Measurements from ENCODE around the gene ACVR1B.

The ACVR1B gene

GRCh38 chr12:52019113-52019770 is 67.7 kb downstream of the ACVR1B start:
- H3K4me3 ChIP-seq (ENCODE audit: low read depth, low read length): no peak overlapping the region

DNA sequence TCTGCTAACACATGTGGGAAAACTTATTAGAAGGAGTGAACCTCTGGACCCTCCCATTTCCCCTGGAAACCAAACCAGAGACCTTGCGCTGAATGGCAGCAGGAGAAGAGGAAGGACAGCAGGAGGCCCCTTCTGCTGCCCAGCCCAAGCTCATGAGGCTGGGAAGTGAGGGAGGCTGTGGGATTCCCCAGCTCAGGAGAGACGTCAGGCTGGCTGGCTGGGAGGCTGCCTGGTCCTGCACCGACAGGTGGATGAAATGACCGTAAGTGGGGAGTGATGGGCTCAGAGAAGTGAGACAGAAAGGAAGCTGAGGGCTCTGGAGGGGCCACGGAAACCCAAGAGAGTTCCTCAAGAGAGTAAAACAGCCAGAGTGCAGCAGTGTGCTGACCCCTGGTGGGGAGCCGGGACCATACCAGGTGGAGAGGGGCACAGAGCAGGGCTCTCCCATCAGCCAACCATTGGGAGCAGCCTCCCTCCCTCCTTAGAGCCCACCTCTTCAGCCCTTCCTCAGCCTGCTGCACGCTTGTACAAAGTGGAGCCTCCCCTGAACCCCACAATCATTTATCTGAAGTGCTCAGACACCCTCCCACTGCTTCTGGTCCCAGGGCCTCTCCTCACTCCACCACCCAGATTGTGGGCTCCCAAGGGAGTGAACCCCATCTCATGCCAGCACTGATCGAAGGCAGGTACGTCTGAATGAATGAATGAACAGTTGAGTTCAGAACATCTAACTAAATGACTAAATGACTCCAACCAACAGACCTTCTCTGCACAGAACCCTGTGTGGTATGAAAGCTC is 69.2 kb downstream of the ACVR1B start:
- H3K4me3 ChIP-seq (ENCODE audit: low read depth, low read length): no peak overlapping the region

GRCh38 chr12:52022841-52023181 is 71.3 kb downstream of the ACVR1B start:
- H3K4me3 ChIP-seq (ENCODE audit: low read depth, low read length): peak overlapping the region; percentile 42

DNA sequence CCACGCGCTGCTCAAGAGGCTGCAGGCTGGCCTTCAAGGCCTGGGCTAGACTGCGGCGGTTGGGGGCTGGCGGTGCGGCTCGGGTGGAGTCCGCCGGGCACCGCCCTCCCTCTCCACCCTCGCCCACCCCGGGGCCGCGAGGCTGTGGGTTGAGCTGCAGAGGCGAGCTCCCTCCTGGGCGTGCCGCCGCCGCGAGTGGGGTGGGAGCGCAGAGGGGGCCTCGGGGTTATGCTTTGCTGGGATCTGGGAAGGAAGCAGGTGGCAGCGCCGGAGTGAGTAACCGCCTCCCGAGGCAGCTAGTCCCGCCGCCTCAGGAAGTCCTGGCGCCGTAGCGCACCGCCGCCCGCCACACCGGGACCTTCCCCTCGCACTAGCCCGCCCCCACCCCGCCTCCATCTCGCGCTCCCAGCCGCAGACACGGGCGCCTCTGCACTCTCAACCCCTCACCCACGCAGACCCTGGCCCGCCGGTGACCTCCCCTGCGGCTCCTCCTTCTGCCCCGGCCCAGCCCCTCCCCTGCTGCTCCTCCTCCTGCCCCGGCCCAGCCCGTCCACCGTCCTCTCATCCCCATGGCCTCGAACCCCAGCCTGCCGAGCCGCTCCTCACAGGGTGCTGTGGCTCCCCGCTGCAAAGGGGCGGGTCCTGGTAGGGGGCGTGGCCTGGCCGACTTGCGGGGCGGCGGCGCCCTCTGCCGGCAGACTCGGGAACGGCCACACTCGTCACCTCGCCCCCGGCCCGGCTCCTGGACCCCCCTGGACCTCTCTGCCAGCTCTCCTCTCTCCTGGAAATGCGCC is 71.9 kb downstream of the ACVR1B start:
- H3K4me3 ChIP-seq (ENCODE audit: low read depth, low read length): peak overlapping the region; percentile 42

- H3K4me3 ChIP-seq (ENCODE audit: low read depth, low read length): no peak overlapping the region
Observed at GRCh38 chr12:52023976-52024688, 72.6 kb downstream of the ACVR1B start.

DNA sequence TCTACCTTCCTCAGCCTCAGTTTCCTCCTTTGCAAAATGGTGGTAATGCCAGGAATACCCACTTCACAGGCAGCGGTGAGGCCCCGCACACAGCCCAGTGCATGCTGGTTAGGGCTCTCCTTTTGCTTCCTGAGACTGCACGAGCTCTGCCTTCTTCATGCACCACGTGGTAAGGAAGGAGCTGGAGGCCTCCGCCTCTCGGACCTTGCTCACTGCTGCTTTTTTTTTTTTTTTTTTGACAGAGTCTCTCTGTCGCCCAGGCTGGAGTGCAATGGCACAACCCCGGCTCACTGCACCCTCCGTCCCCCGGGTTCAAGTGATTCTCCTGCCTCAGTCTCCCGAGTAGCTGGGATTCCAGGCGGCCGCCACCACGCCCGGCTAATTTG is 73.3 kb downstream of the ACVR1B start:
- no peak overlapping the region for H3K4me3 ChIP-seq (ENCODE audit: low read depth, low read length)

GRCh38 chr12:52026263-52026662 is 74.8 kb downstream of the ACVR1B start:
- no peak overlapping the region for H3K4me3 ChIP-seq (ENCODE audit: low read depth, low read length)

DNA sequence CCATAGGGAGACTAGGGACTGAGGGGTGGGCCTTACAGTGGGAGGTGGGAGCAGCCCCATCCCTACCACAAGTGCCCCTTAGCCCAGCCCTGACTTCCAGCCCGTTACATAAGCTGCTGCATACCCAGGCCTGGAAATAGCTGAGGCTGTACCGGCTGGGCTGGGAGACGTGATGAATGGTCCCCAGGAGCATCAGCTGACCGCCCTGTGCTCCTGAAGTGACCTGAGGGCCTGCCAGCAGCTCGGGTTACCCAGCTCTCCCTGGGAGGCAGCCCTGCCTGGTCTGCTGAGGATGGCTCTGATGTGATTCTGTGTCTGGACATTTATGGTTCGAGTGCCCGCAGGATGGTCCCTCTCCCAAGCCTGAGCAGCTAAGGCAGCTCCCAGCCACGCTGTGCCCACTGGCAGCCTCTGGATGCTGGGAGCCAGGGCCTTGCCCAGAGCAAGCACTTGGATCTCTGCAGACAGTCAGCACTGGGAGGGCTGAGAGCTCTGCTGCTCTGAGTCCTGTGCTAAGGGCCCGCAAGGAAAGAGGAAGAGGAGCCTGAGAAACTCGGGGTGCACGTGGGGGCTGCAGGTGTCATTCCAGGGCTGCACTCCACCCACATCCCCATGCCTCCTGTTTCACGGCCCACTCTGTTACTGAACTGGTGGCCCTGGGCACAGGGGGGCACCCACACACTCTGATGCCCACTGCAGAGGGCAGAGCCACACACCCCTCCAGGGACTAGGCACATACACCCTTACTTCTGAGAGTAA is 75.8 kb downstream of the ACVR1B start:
- no peak overlapping the region for H3K4me3 ChIP-seq (ENCODE audit: low read depth, low read length)

GRCh38 chr12:52029685-52030084 is 78.2 kb downstream of the ACVR1B start:
- no peak overlapping the region for H3K4me3 ChIP-seq (ENCODE audit: low read depth, low read length)

DNA sequence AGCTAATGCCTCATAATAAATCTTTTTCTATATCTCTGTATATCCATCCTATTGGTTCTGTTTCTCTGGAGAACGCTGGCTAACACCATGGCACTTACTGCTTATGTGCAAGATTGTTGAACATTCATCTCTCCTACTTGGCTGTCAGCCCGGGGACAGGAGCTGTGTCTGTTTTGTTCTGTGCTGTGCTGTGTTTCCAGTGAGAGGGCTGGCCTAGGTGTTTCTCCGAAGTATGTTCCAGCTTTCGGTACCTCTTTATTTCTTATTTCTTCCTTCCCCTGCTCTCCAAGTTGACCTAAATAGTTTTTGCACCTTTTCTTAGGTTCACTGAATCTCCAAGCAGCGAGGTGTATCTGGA is 80.9 kb downstream of the ACVR1B start:
- H3K4me3 ChIP-seq (ENCODE audit: low read depth, low read length): no peak overlapping the region

- H3K4me3 ChIP-seq (ENCODE audit: low read depth, low read length): no peak overlapping the region
Observed at GRCh38 chr12:52032804-52033445, 81.4 kb downstream of the ACVR1B start.

GRCh38 chr12:52033446-52034140 is 82.1 kb downstream of the ACVR1B start:
- H3K4me3 ChIP-seq (ENCODE audit: low read depth, low read length): no peak overlapping the region

DNA sequence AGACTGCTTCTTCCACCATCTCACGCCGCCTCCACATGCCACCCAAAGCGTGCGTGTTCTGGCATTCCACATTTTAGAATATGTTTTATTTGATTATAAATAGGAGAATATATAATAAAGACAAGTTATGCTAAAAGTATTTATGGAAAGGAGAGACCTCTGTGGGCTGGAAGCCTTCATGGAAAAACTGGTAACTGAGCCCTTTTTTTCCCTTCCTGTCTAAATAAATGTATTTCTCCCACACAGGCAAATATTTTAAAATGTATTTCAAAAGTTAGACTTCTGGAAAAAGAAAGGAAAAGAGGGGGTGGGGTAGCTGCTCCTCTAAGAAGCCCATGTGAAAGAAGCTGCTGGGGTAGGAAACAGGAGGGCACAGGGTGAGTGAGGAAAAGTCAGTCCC is 83.7 kb downstream of the ACVR1B start:
- no peak overlapping the region for H3K4me3 ChIP-seq (ENCODE audit: low read depth, low read length)

- H3K4me3 ChIP-seq (ENCODE audit: low read depth, low read length): no peak overlapping the region
Observed at GRCh38 chr12:52035926-52036325, 84.4 kb downstream of the ACVR1B start.

DNA sequence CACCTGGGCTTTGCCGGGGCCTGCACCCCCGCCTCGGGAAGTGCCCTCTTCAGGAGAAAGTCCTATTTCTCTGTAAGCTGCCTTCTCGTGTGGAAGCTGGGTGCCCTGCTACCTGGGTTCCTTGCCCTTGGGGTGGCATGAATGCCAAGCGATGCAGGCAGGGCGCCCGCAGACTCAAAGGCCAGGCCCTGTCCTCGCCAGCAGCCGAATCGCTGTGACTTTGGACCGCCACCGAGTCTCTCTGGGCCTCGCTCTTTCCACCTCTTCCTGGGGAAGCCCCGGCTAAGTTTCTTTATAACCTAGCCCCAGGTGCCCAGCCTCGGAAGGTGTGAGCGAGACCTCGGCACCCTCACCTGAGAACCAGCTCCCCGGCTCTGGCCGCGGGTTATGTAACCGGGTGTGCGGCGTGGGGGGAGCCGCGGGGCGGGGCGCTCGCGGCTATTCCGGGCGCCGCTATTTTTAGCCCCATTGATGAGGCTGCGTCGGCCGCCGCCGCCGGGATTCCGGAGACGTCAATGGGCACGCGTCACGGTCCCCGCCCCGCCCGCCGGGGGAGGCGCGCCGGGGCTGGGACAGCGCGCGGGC is 85.2 kb downstream of the ACVR1B start:
- peak overlapping the region; percentile 14 for H3K4me3 ChIP-seq (ENCODE audit: low read depth, low read length)

DNA sequence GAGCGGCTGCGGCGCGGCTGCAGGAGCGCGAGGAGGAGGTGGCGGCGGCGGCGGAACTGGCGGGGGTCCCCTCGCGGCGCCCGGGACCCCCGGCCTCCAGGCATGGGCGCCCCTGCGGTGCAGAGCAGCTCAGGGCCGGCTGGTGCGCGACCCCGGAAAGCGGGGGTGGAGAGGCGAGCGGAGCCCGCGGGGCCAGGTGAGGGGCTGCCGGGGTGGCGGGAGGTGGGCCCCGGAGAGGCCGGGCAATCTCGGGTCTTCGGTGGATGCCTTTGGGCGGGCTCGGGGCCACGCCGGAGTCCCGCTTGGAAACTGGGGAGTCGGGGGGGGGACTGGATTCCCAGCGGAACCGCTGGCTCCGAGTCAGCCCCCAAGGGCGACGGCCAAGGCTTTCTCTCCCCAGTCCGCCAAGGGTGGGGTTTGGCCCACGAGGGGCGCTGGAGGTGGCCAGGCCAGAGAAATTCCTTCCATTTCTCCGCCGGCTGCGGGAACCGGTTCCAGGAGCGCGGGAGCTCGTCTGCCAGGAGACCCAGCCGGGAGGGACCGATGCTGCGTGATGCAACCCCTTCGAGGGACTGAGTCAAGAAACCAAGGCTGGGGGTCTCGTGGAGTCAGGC is 85.9 kb downstream of the ACVR1B start:
- peak overlapping the region; percentile 72 for H3K4me3 ChIP-seq (ENCODE audit: low read depth, low read length)

GRCh38 chr12:52038447-52038846 is 86.9 kb downstream of the ACVR1B start:
- no peak overlapping the region for H3K4me3 ChIP-seq (ENCODE audit: low read depth, low read length)

GRCh38 chr12:52041035-52041434 is 89.5 kb downstream of the ACVR1B start:
- H3K4me3 ChIP-seq (ENCODE audit: low read depth, low read length): no peak overlapping the region

DNA sequence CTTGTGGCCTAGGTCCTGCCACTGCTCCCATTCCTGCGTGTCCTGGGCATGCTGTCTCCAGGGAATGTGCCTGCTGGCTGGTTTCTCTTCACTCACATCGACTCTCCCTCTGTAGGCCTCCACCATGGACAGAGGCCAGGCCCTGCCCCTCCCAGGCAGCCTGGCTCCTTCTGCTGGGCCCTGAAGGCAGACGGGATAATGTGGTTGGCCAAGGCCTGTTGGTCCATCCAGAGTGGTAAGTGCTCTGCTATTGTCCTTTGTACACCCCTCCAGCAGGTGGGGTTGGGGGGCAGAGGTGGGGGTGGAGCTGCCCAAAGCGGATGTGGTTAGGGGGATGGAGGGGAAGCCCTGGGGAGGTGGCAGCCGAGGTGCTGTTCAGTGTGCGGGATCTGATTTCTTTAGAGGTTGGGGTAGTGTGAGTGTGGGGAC is 90.2 kb downstream of the ACVR1B start:
- H3K4me3 ChIP-seq (ENCODE audit: low read depth, low read length): no peak overlapping the region

Data from iPS-11a (cell line).